ENCODE data around the gene CIB1.

- TF ChIP-seq, protein P1, sequence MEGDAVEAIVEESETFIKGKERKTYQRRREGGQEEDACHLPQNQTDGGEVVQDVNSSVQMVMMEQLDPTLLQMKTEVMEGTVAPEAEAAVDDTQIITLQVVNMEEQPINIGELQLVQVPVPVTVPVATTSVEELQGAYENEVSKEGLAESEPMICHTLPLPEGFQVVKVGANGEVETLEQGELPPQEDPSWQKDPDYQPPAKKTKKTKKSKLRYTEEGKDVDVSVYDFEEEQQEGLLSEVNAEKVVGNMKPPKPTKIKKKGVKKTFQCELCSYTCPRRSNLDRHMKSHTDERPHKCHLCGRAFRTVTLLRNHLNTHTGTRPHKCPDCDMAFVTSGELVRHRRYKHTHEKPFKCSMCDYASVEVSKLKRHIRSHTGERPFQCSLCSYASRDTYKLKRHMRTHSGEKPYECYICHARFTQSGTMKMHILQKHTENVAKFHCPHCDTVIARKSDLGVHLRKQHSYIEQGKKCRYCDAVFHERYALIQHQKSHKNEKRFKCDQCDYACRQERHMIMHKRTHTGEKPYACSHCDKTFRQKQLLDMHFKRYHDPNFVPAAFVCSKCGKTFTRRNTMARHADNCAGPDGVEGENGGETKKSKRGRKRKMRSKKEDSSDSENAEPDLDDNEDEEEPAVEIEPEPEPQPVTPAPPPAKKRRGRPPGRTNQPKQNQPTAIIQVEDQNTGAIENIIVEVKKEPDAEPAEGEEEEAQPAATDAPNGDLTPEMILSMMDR (IDR thresholded peaks at IDR 0.05): no peak
- TF ChIP-seq POLR2A (IDR thresholded peaks at IDR 0.05): no peak
These were observed 28.5 kb downstream of the CIB1 start for GRCh38 chr15:90205050-90205848.

Data from right lobe of liver (tissue), 4 donors.